SU-DHL-6 (cell line): ENCODE results near the gene IKBKG.

Experiments
- H2AFZ ChIP-seq: fragments of 200-600 bp; sonication (generic); 2 replicates; pipeline ENCODE4 v1.6.1; 2014; ENCODE audit warnings: low read depth, mild to moderate bottlenecking, moderate library complexity, mixed read lengths, antibody characterized with exemption, low read length; ENCODE audit not compliant: severe bottlenecking
- H3F3A ChIP-seq: fragments of 200-600 bp; shearing (Covaris generic); 2 replicates; pipeline ENCODE4 v1.6.0; 2016; ENCODE audit warnings: antibody characterized with exemption, mild to moderate bottlenecking; ENCODE audit not compliant: insufficient read depth
- H3K27ac ChIP-seq: fragments of 200-600 bp; sonication (generic); 2 replicates; pipeline ENCODE4 v1.5.1; 2016; ENCODE audit warnings: low read depth, mild to moderate bottlenecking, low read length, moderate library complexity, mixed read lengths
- H3K27me3 ChIP-seq: fragments of 200-600 bp; sonication (generic), shearing (Covaris generic); 2 replicates; pipeline ENCODE4 v1.6.0; 2014; ENCODE audit warnings: mild to moderate bottlenecking, low read length
- H3K36me3 ChIP-seq: fragments of 200-600 bp; sonication (generic); 2 replicates; pipeline ENCODE4 v1.6.1; 2014; ENCODE audit warnings: mild to moderate bottlenecking, low read length, mixed read lengths
- H3K4me2 ChIP-seq: fragments of 300-600, 200-600 bp; shearing (Covaris generic), sonication (generic); 2 replicates; pipeline ENCODE4 v1.6.0; 2014; ENCODE audit warnings: low read length, low read depth, mild to moderate bottlenecking; ENCODE audit not compliant: poor library complexity, severe bottlenecking
- H3K4me3 ChIP-seq: fragments of 200-600 bp; sonication (generic); 2 replicates; pipeline ENCODE4 v1.5.1; 2014; ENCODE audit warnings: antibody characterized with exemption, low read length, mild to moderate bottlenecking, mixed read lengths; ENCODE audit not compliant: insufficient read depth, poor library complexity, severe bottlenecking
- H3K79me2 ChIP-seq: fragments of 200-600 bp; sonication (generic); 2 replicates; pipeline ENCODE4 v1.6.1; 2014; ENCODE audit warnings: mild to moderate bottlenecking, low read length, moderate library complexity; ENCODE audit not compliant: insufficient read depth
- H3K9ac ChIP-seq: fragments of 200-600 bp; sonication (generic); 2 replicates; pipeline ENCODE4 v1.7.0; 2014; ENCODE audit warnings: mild to moderate bottlenecking, low read length
- H3K9me2 ChIP-seq: fragments of 200-600 bp; sonication (generic); replicated peaks from 2 replicates; pipeline ENCODE4 v1.6.1; 2014; ENCODE audit warnings: low read length; ENCODE audit not compliant: insufficient read depth
- H3K9me3 ChIP-seq: fragments of 200-600 bp; sonication (generic); 2 replicates; pipeline ENCODE4 v1.6.1; 2014; ENCODE audit warnings: low read length, mixed read lengths; ENCODE audit not compliant: insufficient read depth
- H4K20me1 ChIP-seq: fragments of 200-600 bp; sonication (generic); 2 replicates; pipeline ENCODE4 v1.6.1; 2014; ENCODE audit warnings: low read depth, mild to moderate bottlenecking, antibody characterized with exemption, low read length, moderate library complexity, mixed read lengths
- CTCF ChIP-seq: fragments of 200-600 bp; sonication (generic); IDR thresholded peaks from one replicate; pipeline ENCODE4 v1.5.1; 2017; ENCODE audit warnings: antibody characterized with exemption, mild to moderate bottlenecking, low read length, moderate library complexity; ENCODE audit not compliant: insufficient read depth, poor library complexity, severe bottlenecking
- EZH2phosphoT487 ChIP-seq: fragments of 200-600 bp; sonication (generic), shearing (Covaris generic); conservative IDR thresholded peaks from 2 replicates; pipeline ENCODE4 v1.6.1; 2018; ENCODE audit warnings: mild to moderate bottlenecking, antibody characterized with exemption, low read length, moderate library complexity, mixed read lengths

IKBKG gene

GRCh38 chrX:154505734-154506133, 41.7 kb upstream of the IKBKG start:
- TF ChIP-seq CTCF (no peak), EZH2phosphoT487 (no peak)
- no peaks in the 10 kb centered on the region for H3F3A ChIP-seq
- no peaks in the 10 kb centered on the region for H3K9me3 ChIP-seq

DNA sequence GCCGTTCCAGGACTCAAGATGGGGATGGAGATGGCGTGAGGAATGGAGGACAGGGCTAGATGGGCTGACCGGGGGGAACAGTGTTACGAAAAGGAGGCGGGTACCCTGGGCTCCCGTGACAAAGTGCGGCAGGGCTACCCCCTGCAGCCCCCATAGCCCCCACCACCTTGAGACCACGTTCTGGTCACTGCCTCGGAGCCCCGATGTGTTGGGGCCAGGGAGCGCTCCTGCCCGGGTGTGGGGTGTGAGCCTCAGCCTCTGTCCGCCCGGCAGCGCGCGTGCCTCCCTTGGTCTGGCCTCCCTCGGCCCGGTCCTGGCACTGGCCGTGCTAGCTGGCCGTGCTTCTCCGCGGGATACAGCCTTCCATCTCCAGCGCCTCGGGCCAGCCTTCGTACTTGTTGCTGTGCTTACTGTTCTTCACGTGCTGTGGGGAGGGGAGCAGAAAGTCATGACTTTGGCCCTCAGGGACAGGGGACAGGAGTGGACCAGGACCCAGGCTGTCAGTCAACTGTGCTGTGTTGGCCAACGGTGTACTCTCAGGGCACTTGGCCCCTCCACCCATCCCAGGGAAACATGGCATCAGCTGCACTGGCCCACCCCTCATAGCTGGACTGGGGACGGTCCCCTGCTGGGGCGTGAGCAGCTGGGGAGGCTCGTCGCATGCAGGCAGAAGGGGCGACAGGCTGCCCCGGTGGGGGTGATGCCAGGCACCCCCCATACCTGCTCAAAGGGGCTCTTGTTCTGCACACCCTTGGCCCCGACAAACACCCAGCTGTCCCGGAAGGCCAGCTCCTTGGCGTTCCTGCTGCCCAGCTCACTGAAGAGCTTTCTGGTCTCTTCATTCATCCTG, 40.7 kb upstream of the IKBKG start:
- no peak overlapping the region for H3K4me2 ChIP-seq
- TF ChIP-seq EZH2phosphoT487 (no peak), CTCF (no peak)
- H3F3A ChIP-seq, result no peaks in the 10 kb centered on the region
- H3K36me3 ChIP-seq, result no peaks in the 10 kb centered on the region
- no peaks in the 10 kb centered on the region for H3K9me2 ChIP-seq
- H4K20me1 ChIP-seq, result no peaks in the 10 kb centered on the region
- H3K9ac ChIP-seq, result no peak overlapping the region
- H3K79me2 ChIP-seq, result no peaks in the 10 kb centered on the region
- H3K4me3 ChIP-seq, result no peak overlapping the region
- H2AFZ ChIP-seq, result no peak overlapping the region
- no peaks in the 10 kb centered on the region for H3K9me3 ChIP-seq
- no peak overlapping the region for H3K27ac ChIP-seq
- no peaks in the 10 kb centered on the region for H3K27me3 ChIP-seq

More at GRCh38 chrX:154505734-154506133, 41.7 kb upstream of the IKBKG start:
- no peaks in the 10 kb centered on the region for H4K20me1 ChIP-seq
- H3K79me2 ChIP-seq, result no peaks in the 10 kb centered on the region
- H3K27ac ChIP-seq, result no peak overlapping the region
- H2AFZ ChIP-seq, result no peak overlapping the region
- no peak overlapping the region for H3K9ac ChIP-seq
- no peaks in the 10 kb centered on the region for H3K36me3 ChIP-seq
- H3K4me2 ChIP-seq, result no peak overlapping the region
- H3K27me3 ChIP-seq, result no peaks in the 10 kb centered on the region
- H3K9me2 ChIP-seq, result no peaks in the 10 kb centered on the region
- H3K4me3 ChIP-seq, result no peak overlapping the region

- H4K20me1 ChIP-seq, result no peaks in the 10 kb centered on the region
- no peak for TF ChIP-seq CTCF
- TF ChIP-seq EZH2phosphoT487, result no peak
- no peak overlapping the region for H3K4me3 ChIP-seq
- H3K79me2 ChIP-seq, result no peaks in the 10 kb centered on the region
- H3K36me3 ChIP-seq, result no peaks in the 10 kb centered on the region
- H3F3A ChIP-seq, result no peaks in the 10 kb centered on the region
- H3K27ac ChIP-seq, result no peak overlapping the region
- no peak overlapping the region for H3K9ac ChIP-seq
- H3K27me3 ChIP-seq, result no peaks in the 10 kb centered on the region
- H3K9me3 ChIP-seq, result no peaks in the 10 kb centered on the region
- H2AFZ ChIP-seq, result no peak overlapping the region
- H3K9me2 ChIP-seq, result no peaks in the 10 kb centered on the region
- H3K4me2 ChIP-seq, result no peak overlapping the region
Measured at GRCh38 chrX:154507673-154508383, 39.6 kb upstream of the IKBKG start.
